GM10248 (cell line): ENCODE measurements around the gene NAA38.

Experiments used
- CTCF ChIA-PET: fragments of 300-600 bp; sonication (Branson Sonifier 250); formaldehyde crosslinking; extraction: SDS; loops from one replicate; lab custom pipeline; 2021; ENCODE audit warnings: antibody characterized with exemption; lab: Yijun Ruan, JAX
- POLR2A ChIA-PET: fragments of 350-650 bp; sonication (Branson Sonifier 250); formaldehyde crosslinking; extraction: SDS; loops from one replicate; lab custom pipeline; 2020; ENCODE audit warnings: antibody characterized with exemption; lab: Yijun Ruan, JAX
- DNase-seq: peaks from one replicate; pipeline ENCODE4 v3.0.0; 2012; ENCODE audit errors: extremely low spot score
- CTCF ChIP-seq: IDR thresholded peaks from 2 replicates; pipeline ENCODE4 v1.5.1; 2012; ENCODE audit warnings: mild to moderate bottlenecking, low read depth; ENCODE audit errors: extremely low read depth, missing control alignments, control extremely low read depth

The NAA38 gene

DNA sequence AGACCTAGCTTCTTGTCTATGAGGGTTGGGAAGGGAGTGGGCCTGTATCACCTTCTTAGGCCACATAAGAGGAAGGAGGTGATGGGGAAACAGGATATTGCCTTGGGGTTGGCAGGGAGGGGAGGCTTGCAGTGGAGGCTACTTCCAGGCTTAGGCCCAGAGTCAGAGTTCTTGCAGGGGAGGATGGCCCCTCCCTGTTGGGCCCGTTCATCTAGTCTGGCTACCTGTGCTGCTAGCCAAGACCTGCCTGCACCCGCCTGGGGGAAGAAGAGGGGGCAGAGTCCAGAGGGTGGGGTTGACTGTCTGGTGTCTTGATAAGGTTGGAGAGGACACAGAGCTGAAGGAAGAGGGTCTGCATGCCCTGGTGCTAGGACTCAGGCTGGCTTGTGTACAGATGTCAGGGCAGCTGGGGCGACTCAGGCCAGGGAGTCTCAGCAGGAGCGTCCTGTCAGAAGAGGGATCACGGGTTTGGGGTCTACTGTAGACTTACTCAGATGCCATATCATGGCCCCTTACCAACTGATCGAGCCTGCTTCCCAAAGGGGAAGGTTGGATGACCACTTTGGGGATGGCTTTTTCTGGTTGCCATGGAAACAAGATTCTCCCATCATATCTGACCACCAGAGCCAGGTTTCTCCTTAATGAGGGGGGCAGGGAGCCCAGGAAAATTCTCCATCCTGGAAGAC, 18.0 kb downstream of the NAA38 start:
- ChIA-PET POLR2A (interaction anchor here (0.7 kb wide), 1 partner anchor 18 kb away, joined by 3 read pairs; the partner anchor contains the start of gene NAA38), CTCF (interaction anchor here (0.9 to 2.0 kb wide), 5 partner anchors 11 to 59 kb away, joined by 3 to 9 read pairs (median 6); partner anchors contain the start of gene NAA38)
- no peak for TF ChIP-seq CTCF
- DNase-seq, result no peak

DNA sequence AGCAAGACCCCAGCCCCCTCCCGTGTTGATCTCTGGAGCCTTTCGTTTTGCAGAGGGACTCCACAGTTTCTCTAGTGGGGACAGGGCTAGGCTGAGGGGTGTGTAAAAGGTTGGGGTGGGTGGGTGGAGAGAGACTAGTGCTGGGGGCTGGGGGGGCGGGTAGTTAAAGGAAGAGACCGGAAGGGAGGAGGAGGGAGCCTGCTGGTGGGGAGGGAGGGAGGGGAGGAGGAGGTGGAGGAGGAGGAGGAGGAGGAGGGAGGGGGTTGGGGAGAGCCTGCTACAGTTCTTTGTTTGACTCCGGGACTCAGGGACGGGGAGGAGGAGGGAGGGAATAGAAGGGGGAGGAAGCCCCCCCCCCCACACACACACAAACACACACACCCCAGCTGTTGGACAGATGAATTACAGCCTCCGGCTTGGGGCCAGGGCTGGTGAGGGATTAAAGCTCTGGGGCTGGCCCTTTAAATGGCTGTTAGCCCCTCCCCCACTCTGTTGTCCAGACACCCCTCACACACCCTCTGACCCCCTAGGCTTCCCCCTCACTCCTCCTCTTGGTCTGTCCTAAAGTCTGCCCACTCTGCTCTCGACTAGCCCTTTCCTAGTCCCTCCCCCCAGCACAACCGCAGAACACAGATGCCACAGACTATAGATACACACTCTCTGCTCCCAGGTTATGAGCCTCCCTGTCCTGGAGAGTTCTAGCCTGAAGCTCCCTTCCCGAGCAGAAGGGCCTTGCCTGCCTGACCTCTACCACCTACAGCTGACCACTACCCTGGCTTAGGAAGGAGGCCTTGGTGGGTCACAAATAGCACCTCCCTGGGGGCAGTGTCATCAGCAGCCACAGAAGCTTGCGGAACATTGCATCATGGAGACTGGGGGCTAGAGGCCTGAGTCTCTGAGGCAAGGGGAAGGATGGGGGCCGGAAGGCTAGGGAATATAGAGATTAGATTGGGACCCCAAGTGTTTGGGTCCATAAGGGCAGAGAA, 19.0 kb downstream of the NAA38 start:
- no peak for DNase-seq
- CTCF ChIA-PET, result interaction anchor here (0.9 to 2.6 kb wide), 7 partner anchors 13 to 235 kb away, joined by 3 to 7 read pairs (median 4); no protein-coding TSS in a partner anchor
- TF ChIP-seq CTCF, result no peak
- POLR2A ChIA-PET, result interaction anchor here (0.7 kb wide), 1 partner anchor 19 kb away, joined by 3 read pairs; the partner anchor contains the start of gene NAA38

- POLR2A ChIA-PET, result interaction anchor here (0.6 kb wide), 1 partner anchor 308 kb away, joined by 4 read pairs; no protein-coding TSS in a partner anchor
- no peak for DNase-seq
- CTCF ChIA-PET, result interaction anchor here (1.3 to 2.6 kb wide), 6 partner anchors 13 to 236 kb away, joined by 3 to 7 read pairs (median 4); no protein-coding TSS in a partner anchor
- TF ChIP-seq CTCF, result no peak
Observed at GRCh38 chr17:7837408-7838088, 19.8 kb downstream of the NAA38 start.

- DNase-seq, result no peak
- no peak for TF ChIP-seq CTCF
- POLR2A ChIA-PET, result no interaction called here
- CTCF ChIA-PET, result interaction anchor here (1.3 to 4.6 kb wide), 8 partner anchors 8 to 237 kb away, joined by 3 to 29 read pairs (median 5); no protein-coding TSS in a partner anchor
Observed at GRCh38 chr17:7836596-7837407, 20.6 kb downstream of the NAA38 start.

DNA sequence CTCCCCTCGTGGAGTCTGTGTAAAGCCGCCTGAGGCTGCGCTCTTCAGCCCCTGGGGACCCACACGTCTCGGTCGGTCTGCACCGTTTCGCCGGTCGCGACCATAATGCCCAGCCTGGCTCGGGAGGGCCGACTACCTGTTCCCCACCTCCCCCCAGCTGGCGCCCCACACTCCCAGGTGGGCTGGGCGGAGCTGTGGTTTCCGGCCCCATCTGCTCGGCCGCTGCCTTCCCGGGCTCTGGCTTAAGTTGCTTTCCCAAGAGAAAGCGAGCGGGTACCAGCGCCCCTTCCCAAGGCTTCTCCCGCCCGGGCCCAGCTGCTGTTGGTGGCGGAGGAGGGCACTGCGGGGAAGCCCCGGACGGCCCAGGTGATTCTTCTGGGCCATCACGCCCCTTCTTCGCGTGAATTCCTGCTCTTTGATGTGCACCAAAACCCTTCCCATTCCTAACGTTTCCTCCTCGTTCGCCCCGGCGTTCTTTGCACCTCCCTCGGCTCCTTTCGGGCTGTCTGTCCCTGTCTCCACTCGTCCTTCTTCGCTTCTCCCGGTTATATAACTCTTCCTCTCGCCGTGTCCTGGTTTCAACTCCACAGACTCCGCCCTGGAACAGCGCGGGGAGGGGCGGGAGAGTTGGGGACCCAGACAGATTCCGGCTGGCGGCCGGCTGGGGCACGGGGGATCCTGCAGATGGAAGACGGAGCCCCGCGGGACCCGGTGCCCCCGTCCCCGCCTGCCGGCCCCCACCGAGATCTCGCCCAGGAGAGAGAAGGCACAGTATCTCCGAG, 21.4 kb downstream of the NAA38 start:
- DNase-seq, result no peak
- CTCF ChIA-PET, result interaction anchor here (0.9 to 4.6 kb wide), 12 partner anchors 9 to 274 kb away, joined by 3 to 29 read pairs (median 6); no protein-coding TSS in a partner anchor
- TF ChIP-seq CTCF, result no peak
- POLR2A ChIA-PET, result interaction anchor here (0.6 to 1.1 kb wide), 3 partner anchors 319 to 556 kb away, joined by 3 to 4 read pairs (median 3); no protein-coding TSS in a partner anchor
